Activated B cell treated with CpG ODN at 0.5 μM for 24 hours (primary cell): ENCODE measurements around the gene ARSA. TPM values are rescaled to one million over a fixed set of nuclear protein-coding genes. Genes with fewer than 3 reads are reported as not detected.

Experiments used
- ATAC-seq: fragments of 200-7000 bp; cut with Tn5 transposase; one replicate; pipeline ENCODE4 v1.10.0; 2021; ENCODE audit warnings: low read depth, mild to moderate bottlenecking, moderate library complexity
- CTCF ChIA-PET: fragments of 350-600 bp; sonication (Branson Sonifier 250); formaldehyde crosslinking; loops from one replicate; lab custom pipeline; 2021; ENCODE audit warnings: antibody characterized with exemption; lab: Charles Lee
- POLR2A ChIA-PET: fragments of 350-600 bp; sonication (Branson Sonifier 250); formaldehyde crosslinking; loops from one replicate; lab custom pipeline; 2021; ENCODE audit warnings: antibody characterized with exemption; lab: Charles Lee
- DNase-seq: peaks from one replicate; pipeline ENCODE4 v3.0.0; 2022
- H3K27ac Mint-ChIP-seq: one replicate; pipeline ENCODE4 v1.8.0; 2020; ENCODE audit warnings: mixed read lengths
- H3K27me3 Mint-ChIP-seq: one replicate; pipeline ENCODE4 v1.8.0; 2021; ENCODE audit warnings: mixed read lengths
- H3K36me3 Mint-ChIP-seq: one replicate; pipeline ENCODE4 v1.8.0; 2021; ENCODE audit warnings: low read depth, mixed read lengths
- H3K4me1 Mint-ChIP-seq: one replicate; pipeline ENCODE4 v1.8.0; 2021; ENCODE audit warnings: mixed read lengths
- H3K4me3 Mint-ChIP-seq: one replicate; pipeline ENCODE4 v1.8.0; 2020; ENCODE audit warnings: mild to moderate bottlenecking, mixed read lengths
- H3K9me3 Mint-ChIP-seq: one replicate; pipeline ENCODE4 v1.8.0; 2020; ENCODE audit warnings: mixed read lengths
- CTCF ChIP-seq: fragments of 200-600 bp; IDR thresholded peaks from one replicate; pipeline ENCODE4 v1.8.0; 2022; ENCODE audit warnings: antibody characterized with exemption, mild to moderate bottlenecking
- intact Hi-C: fragments of 100-400 bp; cut with micrococcal nuclease; formaldehyde crosslinking; loops from one replicate; pipeline ENCODE4 v1.15.1; 2024
- total RNA-seq: library from RNA; stranded (reverse); gene quantifications from 2 replicates; pipeline ENCODE4 v1.2.3, GENCODE V29; 2022

Gene ARSA
- total RNA-seq, 1 donor from 2014 or later = 50.9 TPM

DNA sequence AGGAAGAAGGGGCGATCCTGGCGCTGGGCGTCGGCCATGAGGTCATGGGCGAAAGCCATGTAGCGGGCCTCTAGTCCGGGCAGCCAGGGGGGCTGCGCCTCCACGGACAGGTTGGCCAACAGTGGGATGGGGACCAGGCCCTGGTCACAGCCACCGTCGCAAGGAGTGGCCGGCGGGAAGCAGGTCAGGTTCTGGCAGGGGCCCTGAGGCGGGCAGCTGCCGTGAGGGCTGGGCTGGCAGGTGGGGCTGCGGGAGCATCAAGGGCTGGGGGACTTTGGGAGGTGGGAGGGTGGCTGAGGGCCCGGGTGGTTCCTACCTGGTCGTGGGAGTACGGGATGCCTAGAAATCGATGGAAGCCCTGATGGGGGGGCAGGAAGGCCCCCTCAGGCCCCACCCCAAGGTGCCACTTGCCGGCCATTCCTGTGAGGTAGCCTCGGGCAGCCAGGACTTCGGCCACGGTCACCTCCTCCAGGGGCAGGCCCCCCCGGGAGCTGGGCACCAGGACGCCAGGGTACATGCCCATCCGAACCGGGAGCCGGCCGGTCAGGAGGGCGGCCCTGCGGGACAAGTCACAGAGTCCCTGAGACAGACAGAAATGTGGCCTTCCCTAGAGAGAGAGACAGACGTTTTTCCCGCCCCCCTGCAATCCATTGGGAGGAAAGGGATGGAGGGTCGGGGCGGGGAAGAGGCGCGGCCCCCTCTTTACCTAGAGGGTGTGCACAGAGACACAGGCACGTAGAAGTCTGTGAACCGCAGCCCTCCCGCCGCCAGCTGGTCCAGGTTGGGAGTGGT, 906 bp downstream of the ARSA start:
- Mint-ChIP-seq H3K4me1 (peaks cover 23% of the 10 kb centered on the region), H3K27ac (peak overlapping the region; percentile 41), H3K4me3 (peak overlapping the region; percentile 85), H3K9me3 (no peaks in the 10 kb centered on the region), H3K36me3 (peaks cover 10% of the 10 kb centered on the region), H3K27me3 (no peaks in the 10 kb centered on the region)
- DNase-seq (no peak), ATAC-seq (no peak)
- no peak for TF ChIP-seq CTCF
- intact Hi-C loops = no loop called here
- ChIA-PET POLR2A (interaction anchor here (0.6 to 1.5 kb wide), 2 partner anchors 97 to 454 kb away, joined by 3 to 5 read pairs; partner anchors contain the start of gene TYMP), CTCF (interaction anchor here (0.8 to 1.2 kb wide), 2 partner anchors 14 to 15 kb away, joined by 3 read pairs; no protein-coding TSS in a partner anchor)

DNA sequence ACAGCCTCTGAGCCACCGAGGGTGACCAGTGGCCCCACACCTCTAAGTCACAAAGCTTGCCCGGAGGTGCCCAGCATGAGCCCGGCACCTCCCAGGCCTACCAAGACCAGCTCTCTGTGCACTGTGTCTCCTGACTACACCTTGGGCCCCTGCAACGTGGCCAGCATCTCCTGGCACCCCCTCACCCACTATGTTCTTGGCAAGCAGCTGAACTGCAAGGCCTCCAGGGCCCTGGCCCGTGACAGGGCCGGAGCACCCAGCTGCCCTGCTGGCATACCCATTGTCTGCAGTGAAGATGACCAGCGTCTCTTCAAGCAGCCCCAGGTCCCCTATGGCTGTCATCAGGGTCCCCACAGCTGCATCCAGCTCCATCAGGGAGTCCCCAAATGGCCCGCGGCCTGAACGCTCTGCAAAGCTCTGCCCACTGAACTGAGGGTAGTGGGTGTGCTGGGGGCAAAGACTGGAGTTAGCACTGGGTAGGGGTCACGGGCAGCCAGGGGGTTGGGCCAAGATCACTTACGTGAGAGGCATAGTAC, 1.6 kb downstream of the ARSA start:
- POLR2A ChIA-PET = no interaction called here
- no peak for DNase-seq
- CTCF ChIA-PET = no interaction called here

DNA sequence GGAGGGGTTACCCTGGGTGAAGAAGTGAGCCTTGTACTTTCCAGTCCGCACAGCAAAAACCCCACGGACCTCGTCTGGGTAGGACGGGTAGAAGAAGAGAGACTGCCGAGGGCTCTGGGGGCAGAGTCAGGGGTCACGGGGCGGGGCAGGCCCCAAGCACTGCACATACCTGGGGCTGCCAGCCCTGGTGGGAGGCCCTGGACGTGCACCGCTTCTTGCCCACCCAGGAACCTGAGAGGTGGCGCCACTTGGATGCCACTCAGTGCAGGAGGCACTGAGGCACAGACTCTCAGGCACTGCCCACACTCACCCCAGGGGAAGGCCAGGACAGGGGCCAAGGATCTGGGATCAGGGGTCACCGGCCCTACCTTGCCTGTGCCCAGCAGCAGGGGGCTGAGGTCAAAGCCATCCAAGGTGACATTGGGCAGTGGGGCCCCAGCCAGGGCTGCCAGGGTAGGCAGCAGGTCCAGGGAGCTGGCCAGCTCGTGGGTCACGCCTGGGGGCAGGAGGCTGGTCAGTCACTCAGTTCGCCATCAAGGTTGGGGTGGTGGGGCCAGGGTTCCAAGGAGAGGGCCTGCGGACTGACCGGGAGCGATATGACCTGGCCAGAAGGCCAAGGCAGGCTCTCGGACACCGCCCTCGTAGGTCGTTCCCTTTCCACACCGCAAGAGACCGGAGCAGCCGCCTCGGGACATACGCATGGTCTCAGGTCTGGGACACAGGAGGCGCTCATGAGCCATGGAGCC, 2.2 kb downstream of the ARSA start:
- DNase-seq = no peak
- H3K27ac Mint-ChIP-seq = no peak overlapping the region
- no peaks in the 10 kb centered on the region for H3K27me3 Mint-ChIP-seq
- no peak for ATAC-seq
- POLR2A ChIA-PET = interaction anchor here (0.5 to 0.7 kb wide), 2 partner anchors 98 to 854 kb away, joined by 3 to 4 read pairs; no protein-coding TSS in a partner anchor
- intact Hi-C loops = no loop called here
- H3K4me1 Mint-ChIP-seq = peaks cover 36% of the 10 kb centered on the region
- no peaks in the 10 kb centered on the region for H3K9me3 Mint-ChIP-seq
- no peak for TF ChIP-seq CTCF
- no peak overlapping the region for H3K4me3 Mint-ChIP-seq
- peaks cover 10% of the 10 kb centered on the region for H3K36me3 Mint-ChIP-seq
- CTCF ChIA-PET = no interaction called here

More for the DNA sequence above, 1.6 kb downstream of the ARSA start:
- H3K36me3 Mint-ChIP-seq = peaks cover 10% of the 10 kb centered on the region
- no peak for TF ChIP-seq CTCF
- no peaks in the 10 kb centered on the region for H3K27me3 Mint-ChIP-seq
- intact Hi-C loops = no loop called here
- peak overlapping the region; percentile 67 for H3K4me3 Mint-ChIP-seq
- peak overlapping the region; percentile 41 for H3K27ac Mint-ChIP-seq
- ATAC-seq = no peak
- H3K9me3 Mint-ChIP-seq = no peaks in the 10 kb centered on the region
- H3K4me1 Mint-ChIP-seq = peaks cover 29% of the 10 kb centered on the region

DNA sequence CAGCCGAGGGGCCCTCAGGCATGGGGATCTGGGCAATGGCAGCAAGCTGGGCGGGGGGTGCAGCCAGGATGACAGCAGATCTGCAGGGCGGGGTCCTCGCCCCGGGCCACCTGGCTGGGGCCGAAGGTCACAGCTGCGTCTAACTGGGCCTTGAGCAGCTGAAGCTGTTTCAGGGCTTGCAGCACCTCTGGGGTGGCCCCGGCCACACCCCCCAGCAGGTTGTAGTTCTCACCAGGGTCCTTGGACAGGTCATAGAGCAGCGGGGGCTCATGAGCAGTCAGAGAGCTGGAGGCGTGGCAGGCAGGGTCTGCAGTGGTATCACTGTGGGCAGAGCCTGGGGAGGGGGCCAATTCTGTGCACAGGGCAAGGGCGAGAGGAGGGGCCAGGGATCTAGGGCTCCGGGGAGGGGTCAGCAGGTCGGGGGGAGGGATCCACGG, 2.8 kb downstream of the ARSA start:
- no peaks in the 10 kb centered on the region for H3K27me3 Mint-ChIP-seq
- ChIA-PET POLR2A (interaction anchor here (0.5 to 0.7 kb wide), 2 partner anchors 98 to 853 kb away, joined by 3 to 4 read pairs; no protein-coding TSS in a partner anchor), CTCF (no interaction called here)
- no peak for TF ChIP-seq CTCF
- H3K27ac Mint-ChIP-seq = no peak overlapping the region
- ATAC-seq (no peak), DNase-seq (no peak)
- intact Hi-C loops = no loop called here
- H3K4me3 Mint-ChIP-seq = no peak overlapping the region
- H3K4me1 Mint-ChIP-seq = peaks cover 42% of the 10 kb centered on the region
- peaks cover 10% of the 10 kb centered on the region for H3K36me3 Mint-ChIP-seq
- no peaks in the 10 kb centered on the region for H3K9me3 Mint-ChIP-seq
